HL-60 (cell line): ENCODE measurements around the gene CAMTA1.

Experiments used
- DNase-seq, 2 experiments: peaks; one replicate each; pipeline ENCODE4 v3.0.0-alpha.2; 2010 to 2020; ENCODE audit warnings: low read depth in 1 of 2, low spot score in 1 of 2
- H3K27ac ChIP-seq: fragments of 250-450 bp; sonication (Bioruptor Pico); replicated peaks from 2 replicates; pipeline ENCODE4 v1.5.1; 2020; ENCODE audit warnings: mild to moderate bottlenecking, moderate library complexity
- H3K27me3 ChIP-seq: fragments of 250-450 bp; sonication (Bioruptor Pico); 2 replicates; pipeline ENCODE4 v1.5.1; 2021; ENCODE audit warnings: mild to moderate bottlenecking, moderate library complexity; ENCODE audit not compliant: insufficient read depth, poor library complexity, severe bottlenecking
- H3K4me3 ChIP-seq: replicated peaks from 2 replicates; pipeline ENCODE4 v1.5.1; 2011; ENCODE audit warnings: mild to moderate bottlenecking, control low read depth, low read length; ENCODE audit not compliant: insufficient read depth
- GABPA ChIP-seq: IDR thresholded peaks from 2 replicates; pipeline ENCODE4 v1.6.1; 2012; ENCODE audit warnings: low read depth
- POLR2AphosphoS5 ChIP-seq: IDR thresholded peaks from 2 replicates; pipeline ENCODE4 v1.6.1; 2012; ENCODE audit warnings: low read depth
- SPI1 ChIP-seq: IDR thresholded peaks from 2 replicates; pipeline ENCODE4 v1.6.1; 2012; ENCODE audit warnings: low read depth, mild to moderate bottlenecking, borderline replicate concordance
- TF ChIP-seq, protein P1 (sequence below): IDR thresholded peaks from one replicate; pipeline ENCODE4 v1.5.1; 2011; ENCODE audit warnings: low read length, control low read depth, inconsistent platforms; ENCODE audit not compliant: insufficient read depth
- TF ChIP-seq, protein P2 (sequence below): IDR thresholded peaks from 2 replicates; pipeline ENCODE4 v1.6.1; 2012; ENCODE audit warnings: low read depth; ENCODE audit not compliant: insufficient replicate concordance

The CAMTA1 gene

GRCh38 chr1:6897138-6897537 lies 111.9 kb downstream of the CAMTA1 start:
- Histone ChIP-seq H3K27ac (no peak overlapping the region), H3K4me3 (no peak overlapping the region), H3K27me3 (no peaks in the 10 kb centered on the region)
- no peak for DNase-seq
- TF ChIP-seq SPI1 (no peak), POLR2AphosphoS5 (no peak), GABPA (no peak)
- TF ChIP-seq, protein P1, sequence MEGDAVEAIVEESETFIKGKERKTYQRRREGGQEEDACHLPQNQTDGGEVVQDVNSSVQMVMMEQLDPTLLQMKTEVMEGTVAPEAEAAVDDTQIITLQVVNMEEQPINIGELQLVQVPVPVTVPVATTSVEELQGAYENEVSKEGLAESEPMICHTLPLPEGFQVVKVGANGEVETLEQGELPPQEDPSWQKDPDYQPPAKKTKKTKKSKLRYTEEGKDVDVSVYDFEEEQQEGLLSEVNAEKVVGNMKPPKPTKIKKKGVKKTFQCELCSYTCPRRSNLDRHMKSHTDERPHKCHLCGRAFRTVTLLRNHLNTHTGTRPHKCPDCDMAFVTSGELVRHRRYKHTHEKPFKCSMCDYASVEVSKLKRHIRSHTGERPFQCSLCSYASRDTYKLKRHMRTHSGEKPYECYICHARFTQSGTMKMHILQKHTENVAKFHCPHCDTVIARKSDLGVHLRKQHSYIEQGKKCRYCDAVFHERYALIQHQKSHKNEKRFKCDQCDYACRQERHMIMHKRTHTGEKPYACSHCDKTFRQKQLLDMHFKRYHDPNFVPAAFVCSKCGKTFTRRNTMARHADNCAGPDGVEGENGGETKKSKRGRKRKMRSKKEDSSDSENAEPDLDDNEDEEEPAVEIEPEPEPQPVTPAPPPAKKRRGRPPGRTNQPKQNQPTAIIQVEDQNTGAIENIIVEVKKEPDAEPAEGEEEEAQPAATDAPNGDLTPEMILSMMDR = no peak
- TF ChIP-seq, protein P2, sequence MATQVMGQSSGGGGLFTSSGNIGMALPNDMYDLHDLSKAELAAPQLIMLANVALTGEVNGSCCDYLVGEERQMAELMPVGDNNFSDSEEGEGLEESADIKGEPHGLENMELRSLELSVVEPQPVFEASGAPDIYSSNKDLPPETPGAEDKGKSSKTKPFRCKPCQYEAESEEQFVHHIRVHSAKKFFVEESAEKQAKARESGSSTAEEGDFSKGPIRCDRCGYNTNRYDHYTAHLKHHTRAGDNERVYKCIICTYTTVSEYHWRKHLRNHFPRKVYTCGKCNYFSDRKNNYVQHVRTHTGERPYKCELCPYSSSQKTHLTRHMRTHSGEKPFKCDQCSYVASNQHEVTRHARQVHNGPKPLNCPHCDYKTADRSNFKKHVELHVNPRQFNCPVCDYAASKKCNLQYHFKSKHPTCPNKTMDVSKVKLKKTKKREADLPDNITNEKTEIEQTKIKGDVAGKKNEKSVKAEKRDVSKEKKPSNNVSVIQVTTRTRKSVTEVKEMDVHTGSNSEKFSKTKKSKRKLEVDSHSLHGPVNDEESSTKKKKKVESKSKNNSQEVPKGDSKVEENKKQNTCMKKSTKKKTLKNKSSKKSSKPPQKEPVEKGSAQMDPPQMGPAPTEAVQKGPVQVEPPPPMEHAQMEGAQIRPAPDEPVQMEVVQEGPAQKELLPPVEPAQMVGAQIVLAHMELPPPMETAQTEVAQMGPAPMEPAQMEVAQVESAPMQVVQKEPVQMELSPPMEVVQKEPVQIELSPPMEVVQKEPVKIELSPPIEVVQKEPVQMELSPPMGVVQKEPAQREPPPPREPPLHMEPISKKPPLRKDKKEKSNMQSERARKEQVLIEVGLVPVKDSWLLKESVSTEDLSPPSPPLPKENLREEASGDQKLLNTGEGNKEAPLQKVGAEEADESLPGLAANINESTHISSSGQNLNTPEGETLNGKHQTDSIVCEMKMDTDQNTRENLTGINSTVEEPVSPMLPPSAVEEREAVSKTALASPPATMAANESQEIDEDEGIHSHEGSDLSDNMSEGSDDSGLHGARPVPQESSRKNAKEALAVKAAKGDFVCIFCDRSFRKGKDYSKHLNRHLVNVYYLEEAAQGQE = no peak

- DNase-seq = peak in 1 of 2 experiments; percentile 12
- Histone ChIP-seq H3K27ac (no peak overlapping the region), H3K27me3 (no peaks in the 10 kb centered on the region), H3K4me3 (no peak overlapping the region)
- TF ChIP-seq SPI1 (no peak), GABPA (no peak), POLR2AphosphoS5 (no peak)
- TF ChIP-seq, protein P2 = no peak
- TF ChIP-seq, protein P1 = no peak
These were observed 113.8 kb downstream of the CAMTA1 start for GRCh38 chr1:6898974-6899539.

DNA sequence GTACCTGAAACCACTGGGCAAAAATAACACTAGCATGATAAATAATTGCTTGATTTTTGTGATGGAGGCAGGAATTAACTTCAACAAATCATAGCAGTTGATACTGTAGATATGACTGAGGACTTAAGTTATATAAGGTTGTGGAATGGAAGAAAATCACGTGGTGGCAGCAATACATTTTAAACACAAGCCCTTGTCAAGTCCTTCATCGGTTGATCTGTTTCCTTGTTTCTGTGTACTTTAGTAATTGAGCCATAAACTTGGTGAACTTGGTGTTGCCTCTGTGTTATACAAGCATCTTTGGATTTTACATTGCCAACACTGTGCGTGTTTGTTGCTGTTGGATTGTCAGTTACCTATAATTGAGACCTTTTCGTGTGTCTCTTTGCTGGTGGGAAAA lies 114.4 kb downstream of the CAMTA1 start:
- Histone ChIP-seq H3K27me3 (no peaks in the 10 kb centered on the region), H3K27ac (no peak overlapping the region), H3K4me3 (no peak overlapping the region)
- no peak for DNase-seq
- TF ChIP-seq, protein P1 = no peak
- TF ChIP-seq POLR2AphosphoS5 (no peak), GABPA (no peak), SPI1 (no peak)
- TF ChIP-seq, protein P2 = no peak
